Parathyroid adenoma (tissue), 2 donors: ENCODE measurements around the gene CCNL2.

Experiments
- H2AFZ ChIP-seq: fragments of 300-600 bp; sonication (generic); one replicate; pipeline ENCODE4 v1.7.0; 2017; ENCODE audit warnings: antibody characterized with exemption, mild to moderate bottlenecking
- H3K27ac ChIP-seq: fragments of 300-600 bp; sonication (generic); one replicate; pipeline ENCODE4 v1.7.0; 2017
- H3K27me3 ChIP-seq: fragments of 300-600 bp; sonication (generic); one replicate; pipeline ENCODE4 v1.7.0; 2017; ENCODE audit warnings: low read length; ENCODE audit not compliant: control insufficient read depth, insufficient read depth
- H3K36me3 ChIP-seq: fragments of 300-600 bp; sonication (generic); one replicate; pipeline ENCODE4 v1.7.0; 2017; ENCODE audit warnings: low read length; ENCODE audit not compliant: control insufficient read depth, insufficient read depth
- H3K4me1 ChIP-seq: fragments of 300-600 bp; sonication (generic); one replicate; pipeline ENCODE4 v1.7.0; 2017; ENCODE audit warnings: control low read depth
- H3K4me2 ChIP-seq: fragments of 300-600 bp; sonication (generic); one replicate; pipeline ENCODE4 v1.7.0; 2017; ENCODE audit warnings: low read length
- H3K4me3 ChIP-seq: fragments of 300-600 bp; sonication (generic); one replicate; pipeline ENCODE4 v1.7.0; 2017; ENCODE audit warnings: low read depth, low read length
- H3K79me2 ChIP-seq: fragments of 300-600 bp; sonication (generic); one replicate; pipeline ENCODE4 v1.7.0; 2017; ENCODE audit warnings: control low read depth
- H3K9ac ChIP-seq: fragments of 300-600 bp; sonication (generic); one replicate; pipeline ENCODE4 v1.7.0; 2017; ENCODE audit warnings: mild to moderate bottlenecking
- H3K9me3 ChIP-seq: fragments of 300-600 bp; sonication (generic); one replicate; pipeline ENCODE4 v1.7.0; 2017; ENCODE audit warnings: low read length; ENCODE audit not compliant: control insufficient read depth
- CTCF ChIP-seq: fragments of 300-600 bp; sonication (generic); IDR thresholded peaks from one replicate; pipeline ENCODE4 v1.7.0; 2017; ENCODE audit warnings: antibody characterized with exemption, mild to moderate bottlenecking
- donor health status: primary hyperparathyroidism.

The CCNL2 gene

GRCh38 chr1:1377540-1378205 lies 21.5 kb downstream of the CCNL2 start:
- no peak overlapping the region for H3K4me3 ChIP-seq
- H3K36me3 ChIP-seq: no peaks in the 10 kb centered on the region
- no peak overlapping the region for H3K9ac ChIP-seq
- no peak for TF ChIP-seq CTCF
- H3K4me2 ChIP-seq: no peak overlapping the region
- no peaks in the 10 kb centered on the region for H3K9me3 ChIP-seq
- H3K27me3 ChIP-seq: no peaks in the 10 kb centered on the region
- no peak overlapping the region for H2AFZ ChIP-seq
- no peaks in the 10 kb centered on the region for H3K79me2 ChIP-seq
- H3K27ac ChIP-seq: no peak overlapping the region
- H3K4me1 ChIP-seq: no peaks in the 10 kb centered on the region

GRCh38 chr1:1376551-1377226 lies 22.4 kb downstream of the CCNL2 start:
- H3K27ac ChIP-seq: no peak overlapping the region
- no peak overlapping the region for H3K4me3 ChIP-seq
- no peaks in the 10 kb centered on the region for H3K4me1 ChIP-seq
- no peak overlapping the region for H3K9ac ChIP-seq
- no peaks in the 10 kb centered on the region for H3K36me3 ChIP-seq
- H2AFZ ChIP-seq: no peak overlapping the region
- H3K9me3 ChIP-seq: no peaks in the 10 kb centered on the region
- no peak overlapping the region for H3K4me2 ChIP-seq
- no peaks in the 10 kb centered on the region for H3K27me3 ChIP-seq
- no peak for TF ChIP-seq CTCF
- no peaks in the 10 kb centered on the region for H3K79me2 ChIP-seq

GRCh38 chr1:1374929-1375662 lies 24.0 kb downstream of the CCNL2 start, which contains the start of gene AURKAIP1:
Gene AURKAIP1, minus strand, starts transcription at chr1:1375207. Its CDS starts 451 bp downstream, at chr1:1374756.
- H3K36me3 ChIP-seq: no peaks in the 10 kb centered on the region
- no peak for TF ChIP-seq CTCF
- H3K4me3 ChIP-seq: peak within 1 kb of the TSS; percentile 97
- peak within 1 kb of the TSS; percentile 92 for H3K4me2 ChIP-seq
- H3K27me3 ChIP-seq: no peaks in the 10 kb centered on the region
- H3K9me3 ChIP-seq: no peaks in the 10 kb centered on the region
- H3K27ac ChIP-seq: peak within 1 kb of the TSS; percentile 91
- peak within 1 kb of the TSS; percentile 57 for H3K9ac ChIP-seq
- peak within 1 kb of the TSS; percentile 80 for H2AFZ ChIP-seq
- H3K79me2 ChIP-seq: no peaks in the 10 kb centered on the region
- no peaks in the 10 kb centered on the region for H3K4me1 ChIP-seq

GRCh38 chr1:1374589-1374928 lies 24.6 kb downstream of the CCNL2 start:
- H3K27me3 ChIP-seq: no peaks in the 10 kb centered on the region
- H3K27ac ChIP-seq: peak overlapping the region; percentile 91
- peak overlapping the region; percentile 80 for H2AFZ ChIP-seq
- no peaks in the 10 kb centered on the region for H3K9me3 ChIP-seq
- H3K4me2 ChIP-seq: peak overlapping the region; percentile 92
- H3K9ac ChIP-seq: peak overlapping the region; percentile 57
- H3K4me1 ChIP-seq: no peaks in the 10 kb centered on the region
- peak overlapping the region; percentile 97 for H3K4me3 ChIP-seq
- H3K79me2 ChIP-seq: no peaks in the 10 kb centered on the region
- TF ChIP-seq CTCF: no peak
- no peaks in the 10 kb centered on the region for H3K36me3 ChIP-seq
